ENCODE measurements around the gene TTYH3.
"Not testable (repeated sequence)": the region's sequence is repeated elsewhere in the genome, so short reads cannot be mapped to it uniquely, and the experiment has no call there.

The TTYH3 gene, protein sequence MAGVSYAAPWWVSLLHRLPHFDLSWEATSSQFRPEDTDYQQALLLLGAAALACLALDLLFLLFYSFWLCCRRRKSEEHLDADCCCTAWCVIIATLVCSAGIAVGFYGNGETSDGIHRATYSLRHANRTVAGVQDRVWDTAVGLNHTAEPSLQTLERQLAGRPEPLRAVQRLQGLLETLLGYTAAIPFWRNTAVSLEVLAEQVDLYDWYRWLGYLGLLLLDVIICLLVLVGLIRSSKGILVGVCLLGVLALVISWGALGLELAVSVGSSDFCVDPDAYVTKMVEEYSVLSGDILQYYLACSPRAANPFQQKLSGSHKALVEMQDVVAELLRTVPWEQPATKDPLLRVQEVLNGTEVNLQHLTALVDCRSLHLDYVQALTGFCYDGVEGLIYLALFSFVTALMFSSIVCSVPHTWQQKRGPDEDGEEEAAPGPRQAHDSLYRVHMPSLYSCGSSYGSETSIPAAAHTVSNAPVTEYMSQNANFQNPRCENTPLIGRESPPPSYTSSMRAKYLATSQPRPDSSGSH

DNA sequence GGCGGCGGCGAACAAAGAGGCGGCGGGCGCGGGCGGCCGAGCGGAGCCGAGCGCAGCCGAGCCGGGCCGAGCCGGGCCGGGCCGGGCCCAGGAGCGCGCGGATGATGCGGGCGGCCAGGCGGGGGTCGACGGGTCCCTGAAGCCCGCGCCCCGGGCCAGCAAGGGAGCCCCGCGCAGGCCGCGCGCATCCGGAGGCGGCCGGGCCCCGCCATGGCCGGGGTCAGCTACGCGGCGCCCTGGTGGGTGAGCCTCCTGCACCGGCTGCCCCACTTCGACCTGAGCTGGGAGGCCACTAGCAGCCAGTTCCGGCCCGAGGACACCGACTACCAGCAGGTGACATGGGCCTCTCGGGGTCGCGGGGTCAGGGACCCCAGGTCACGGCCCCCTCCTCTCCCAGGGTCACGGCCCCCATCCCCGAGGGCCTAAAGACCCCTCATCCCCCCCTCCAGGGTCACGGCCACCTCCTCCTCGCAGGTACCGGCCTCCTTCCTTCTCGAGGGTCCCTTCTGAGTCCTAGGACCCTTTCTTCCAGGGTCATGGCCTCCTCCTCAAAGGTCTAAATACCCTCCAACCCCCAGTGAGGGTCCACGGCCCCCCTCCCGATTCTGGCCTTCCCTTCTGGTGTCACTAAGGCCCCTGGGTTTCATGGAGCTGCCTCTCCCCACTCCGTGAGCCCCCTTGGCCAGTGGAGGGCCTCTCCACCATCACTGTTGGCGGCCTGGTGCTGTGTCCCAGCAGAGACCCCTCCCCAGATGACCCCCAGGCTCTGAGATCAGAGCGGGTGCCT lies at the start of gene TTYH3:
TSS of gene TTYH3 (plus strand) at position 41 of the 787 bp plus-strand sequence. CDS start at position 211, 170 bp downstream.
- peak; percentile 22 for DNase-seq

DNA sequence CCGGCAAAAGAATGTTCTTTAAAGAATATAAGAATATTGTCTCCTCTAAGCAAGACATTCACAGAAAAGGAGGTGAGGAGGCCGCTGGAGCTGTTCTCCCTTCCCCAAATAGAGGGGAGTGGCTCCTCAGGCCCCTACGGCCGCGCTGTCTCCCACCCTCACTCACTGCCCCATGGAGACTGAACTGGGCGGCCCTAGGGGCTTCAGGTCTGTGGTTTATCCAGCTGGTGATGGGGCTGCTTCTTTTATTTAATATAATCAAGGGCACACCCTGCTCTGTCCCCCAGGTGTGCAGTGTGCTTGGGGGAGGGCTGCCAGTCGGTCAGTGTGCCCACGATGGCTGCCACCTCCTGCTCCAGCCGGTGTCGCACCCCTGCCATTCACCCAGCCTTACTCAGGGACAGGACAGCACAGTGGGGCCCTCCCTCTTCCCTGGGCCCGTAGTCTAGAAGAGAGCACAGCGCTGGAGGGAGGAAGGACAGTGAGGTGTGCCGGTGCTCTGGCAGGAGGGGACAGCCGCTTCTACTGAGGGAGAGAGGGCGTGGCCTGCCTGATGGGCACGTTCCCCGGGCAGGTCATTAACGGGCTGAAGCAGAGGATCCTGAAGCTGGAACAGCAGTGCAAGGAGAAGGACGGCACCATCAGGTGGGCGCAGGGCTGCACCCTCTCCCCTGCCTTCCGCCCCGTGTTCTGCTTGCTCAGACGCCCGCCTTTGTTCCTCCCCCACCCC lies 49.6 kb upstream of the TTYH3 start:
- no peak for DNase-seq

DNA sequence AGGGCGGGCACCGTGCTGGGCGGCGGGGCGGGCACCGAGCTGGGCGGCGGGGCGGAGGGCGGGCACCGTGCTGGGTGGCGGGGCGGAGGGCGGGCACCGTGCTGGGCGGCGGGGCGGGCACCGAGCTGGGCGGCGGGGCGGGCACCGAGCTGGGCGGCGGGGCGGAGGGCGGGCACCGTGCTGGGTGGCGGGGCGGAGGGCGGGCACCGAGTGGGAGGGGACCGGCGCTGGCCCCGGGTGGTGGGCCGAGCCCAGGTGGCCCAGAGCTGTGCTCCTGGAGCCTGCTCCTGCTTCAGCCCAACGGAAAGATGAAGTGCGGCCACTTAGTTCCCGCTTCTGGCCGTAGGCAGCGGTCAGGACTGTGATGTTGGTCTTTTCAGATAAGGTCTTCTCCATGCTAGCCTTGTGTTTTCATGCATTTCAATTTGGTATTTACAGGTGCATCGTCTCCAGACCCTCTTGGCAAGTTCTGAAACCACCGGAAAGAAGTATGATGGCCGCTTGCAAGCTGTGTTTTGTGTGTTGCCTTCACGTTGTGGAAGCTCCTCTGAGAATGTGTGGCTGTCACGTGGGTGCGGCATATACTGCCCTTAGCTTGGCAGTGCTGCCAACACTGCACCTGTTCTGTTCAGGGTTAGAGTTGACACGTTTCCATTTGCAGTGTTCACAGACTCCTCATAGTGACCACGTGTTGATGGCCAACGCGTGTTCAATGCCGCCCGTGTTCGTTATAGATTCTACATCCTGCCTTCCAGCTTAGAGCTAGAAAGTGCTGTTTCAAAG lies 47.8 kb upstream of the TTYH3 start:
- DNase-seq, result no peak

DNA sequence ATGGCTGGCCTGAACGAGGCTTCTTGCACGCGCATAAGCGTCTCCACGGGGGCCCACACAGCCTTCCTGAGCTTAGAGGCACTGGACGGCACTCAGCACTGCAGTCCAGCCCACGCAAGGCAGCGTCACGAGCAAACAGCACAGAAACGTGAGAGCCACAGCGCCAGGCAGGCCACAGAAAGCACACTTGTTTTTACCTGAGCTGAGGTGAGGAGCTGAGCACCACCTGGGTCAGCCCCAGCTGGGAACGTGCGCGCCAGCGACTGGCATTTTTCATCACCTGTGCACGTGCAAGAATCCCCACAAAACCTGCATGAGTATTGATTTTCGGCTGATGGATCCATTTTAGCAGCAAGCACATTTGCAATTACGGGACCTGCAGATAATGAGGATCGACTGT lies 46.3 kb upstream of the TTYH3 start:
- DNase-seq, result no peak

DNA sequence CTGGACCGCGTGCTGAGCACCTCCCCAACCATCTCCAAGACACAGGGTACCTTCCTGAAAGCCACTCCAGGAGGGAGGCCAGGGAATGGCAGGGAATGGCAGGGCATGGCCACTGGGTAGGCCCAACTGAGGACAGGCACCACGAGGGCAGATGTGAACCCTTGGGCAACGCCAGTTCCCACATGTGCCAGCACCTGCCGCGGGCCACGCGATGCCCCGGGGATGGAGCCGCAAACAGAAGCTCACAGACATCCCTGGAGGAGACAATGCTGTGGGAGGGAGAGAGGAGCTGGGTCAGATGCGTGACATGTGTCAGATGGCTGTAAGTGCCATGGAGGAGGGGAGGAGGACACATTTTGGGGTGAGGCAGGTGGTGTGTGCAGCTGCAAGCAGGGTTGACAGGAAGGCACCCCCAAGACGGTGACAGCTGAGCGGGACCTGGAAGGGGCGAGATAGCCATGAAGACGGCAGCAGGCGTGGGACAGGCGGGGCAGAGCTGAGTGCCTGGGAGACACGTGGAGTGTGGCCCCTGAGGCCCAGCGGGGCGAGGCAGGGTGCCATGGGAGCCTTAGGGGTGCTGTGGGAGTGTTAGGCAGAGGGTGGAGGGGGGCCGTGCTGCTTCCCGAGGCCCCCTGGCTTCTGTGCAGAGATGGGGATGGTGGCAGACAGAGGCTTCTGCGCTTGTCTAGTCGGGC lies 45.3 kb upstream of the TTYH3 start:
- no peak for DNase-seq

DNA sequence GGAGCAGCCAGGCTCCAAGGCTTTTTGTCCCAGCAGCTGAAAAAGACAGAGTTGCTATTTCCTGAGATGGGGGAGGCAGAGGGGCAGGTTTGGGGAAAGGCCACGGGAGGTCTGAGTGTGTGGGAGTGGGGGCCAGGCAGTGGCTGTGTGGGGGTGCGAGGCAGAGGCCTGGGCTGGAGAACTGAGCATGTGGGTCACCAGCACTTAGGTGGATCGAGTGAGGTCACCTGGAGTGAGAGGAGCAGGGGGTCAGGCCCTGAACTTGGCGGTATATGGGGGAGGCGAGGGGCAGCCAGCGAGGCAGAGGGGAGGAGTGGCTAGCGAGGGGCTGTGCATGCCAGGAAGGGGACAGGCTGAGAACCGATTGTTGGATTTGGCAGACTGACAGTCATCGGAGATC lies 44.7 kb upstream of the TTYH3 start:
- no peak for DNase-seq

DNA sequence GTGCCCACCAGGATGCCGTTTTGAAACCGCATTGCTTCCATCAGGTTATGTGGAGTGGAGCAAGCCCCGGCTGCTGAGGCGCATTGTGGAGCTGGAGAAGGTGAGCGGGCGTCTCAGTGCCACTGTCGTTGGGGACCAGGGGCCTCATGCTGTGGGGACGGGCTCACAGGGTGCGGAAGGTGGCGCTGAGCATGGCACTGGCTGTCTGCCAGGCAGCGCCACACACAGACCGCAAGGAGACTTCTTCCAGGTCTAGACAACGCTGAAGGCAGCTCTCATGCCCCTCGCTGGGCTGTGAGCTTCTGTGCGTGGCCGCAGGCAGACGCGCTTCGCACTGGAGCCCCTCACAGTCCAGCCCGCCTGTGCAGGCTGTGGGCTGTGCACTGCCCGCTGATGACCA lies 44.0 kb upstream of the TTYH3 start:
- DNase-seq, result no peak

DNA sequence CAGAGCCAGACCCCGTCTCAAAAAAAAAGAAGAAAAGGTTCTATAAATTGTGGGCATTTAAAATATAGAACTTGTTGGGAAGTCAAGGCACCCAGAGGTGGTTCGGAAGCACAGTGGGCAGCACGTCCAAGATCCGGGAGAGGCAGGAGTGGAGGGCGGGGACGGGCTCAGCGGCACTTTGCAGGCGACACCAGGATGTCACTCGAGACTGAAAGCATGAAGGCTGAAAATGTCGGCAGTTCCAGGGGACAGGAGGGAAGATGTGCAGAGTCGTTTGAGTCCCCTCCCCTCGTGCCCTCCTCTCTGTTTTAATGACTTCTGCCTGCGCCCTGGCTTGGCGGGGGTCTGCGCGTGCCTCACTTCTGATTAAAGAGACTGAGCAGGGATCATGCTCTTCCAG lies 42.4 kb upstream of the TTYH3 start:
- no peak for DNase-seq

DNA sequence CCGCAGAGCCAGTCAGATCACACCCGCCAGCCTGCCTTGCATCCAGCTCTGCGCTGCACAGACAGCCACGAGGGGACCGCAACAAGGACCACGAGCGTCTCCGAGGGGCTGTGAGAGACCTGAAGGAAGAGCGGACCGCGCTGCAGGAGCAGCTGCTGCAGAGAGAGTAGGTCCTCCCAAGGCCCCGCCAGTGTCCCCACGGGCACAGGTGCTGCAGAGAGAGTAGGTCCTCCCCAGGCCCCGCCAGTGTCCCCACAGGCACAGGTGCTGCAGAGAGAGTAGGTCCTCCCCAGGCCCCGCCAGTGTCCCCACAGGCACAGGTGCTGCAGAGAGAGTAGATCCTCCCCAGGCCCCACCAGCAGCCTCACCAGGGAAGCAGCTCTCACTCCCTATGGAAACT lies 41.8 kb upstream of the TTYH3 start:
- not testable (repeated sequence) for DNase-seq

DNA sequence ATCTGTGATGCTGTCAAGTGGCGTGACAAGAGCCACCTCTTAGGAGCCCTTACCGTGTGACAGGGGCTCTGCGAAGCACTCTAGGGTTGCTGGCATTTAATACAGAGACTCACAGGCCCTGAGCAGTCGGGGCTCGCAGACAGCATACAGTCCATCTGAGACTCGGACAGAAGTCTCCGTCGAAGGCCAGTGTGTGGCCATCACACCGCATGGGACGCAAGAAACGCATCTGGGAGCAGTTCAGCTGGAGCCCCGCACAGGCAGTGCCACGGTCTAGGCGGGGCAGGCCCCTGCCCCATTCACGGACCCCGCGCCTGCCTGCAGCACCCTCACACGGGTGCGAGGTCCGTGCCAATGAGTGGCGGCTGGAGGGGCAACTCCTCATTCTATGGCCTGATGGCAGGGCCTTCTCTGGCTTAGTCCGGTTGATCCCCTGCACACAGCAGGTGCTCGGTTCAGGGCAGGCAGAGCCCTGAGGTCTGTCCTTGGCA lies 39.4 kb upstream of the TTYH3 start:
- no peak for DNase-seq

DNA sequence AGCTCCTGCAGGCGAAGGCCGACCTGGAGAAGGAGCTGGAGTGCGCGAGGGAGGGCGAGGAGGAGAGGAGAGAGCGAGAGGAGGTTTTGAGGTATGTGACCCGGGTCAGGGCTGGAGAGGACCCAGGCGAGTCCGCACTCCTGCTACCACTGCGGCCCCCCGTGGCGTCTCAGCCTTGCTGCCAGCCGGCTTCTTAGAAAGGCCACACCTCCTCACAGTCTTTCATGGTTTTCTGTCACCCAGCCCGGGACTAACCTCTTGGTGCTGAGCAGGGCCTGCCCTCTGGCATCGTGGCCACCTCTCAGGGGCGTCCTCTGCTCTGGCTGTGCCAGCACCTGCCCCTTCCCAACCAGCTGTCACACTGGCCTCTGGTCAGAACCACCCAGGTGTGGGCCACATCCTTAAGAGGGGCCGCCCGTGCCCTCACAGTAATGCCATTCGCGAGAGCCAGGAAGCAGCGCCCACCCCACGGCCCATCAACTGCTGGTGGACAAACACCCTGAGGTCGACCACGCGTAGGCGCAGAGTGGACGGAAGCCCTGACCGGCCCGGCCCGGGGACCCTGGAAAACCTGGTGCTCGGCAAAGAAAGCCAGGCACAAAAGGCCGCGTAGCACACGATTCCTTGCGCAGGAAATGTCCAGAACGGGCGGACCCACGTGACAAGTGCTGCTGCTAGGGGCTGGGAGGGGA lies 38.6 kb upstream of the TTYH3 start:
- DNase-seq, result no peak

DNA sequence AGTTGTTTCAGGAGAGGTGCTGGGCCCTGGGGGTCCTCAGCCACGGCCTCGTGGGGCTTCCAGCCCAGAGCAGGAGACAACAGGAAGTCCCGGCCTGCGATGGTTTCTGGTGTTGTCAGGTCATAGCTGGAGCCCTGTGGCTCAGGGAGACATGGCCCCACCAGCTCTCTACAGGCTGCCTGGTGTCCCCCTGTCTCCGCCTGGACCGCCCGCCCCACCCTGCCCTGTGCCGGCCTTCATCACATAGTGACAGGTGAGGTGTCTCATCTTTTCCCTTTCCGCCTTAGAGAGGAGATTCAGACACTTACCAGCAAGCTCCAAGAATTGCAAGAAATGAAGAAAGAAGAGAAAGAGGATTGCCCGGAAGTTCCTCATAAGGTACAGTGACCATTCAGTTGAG lies 37.2 kb upstream of the TTYH3 start:
- DNase-seq, result no peak

DNA sequence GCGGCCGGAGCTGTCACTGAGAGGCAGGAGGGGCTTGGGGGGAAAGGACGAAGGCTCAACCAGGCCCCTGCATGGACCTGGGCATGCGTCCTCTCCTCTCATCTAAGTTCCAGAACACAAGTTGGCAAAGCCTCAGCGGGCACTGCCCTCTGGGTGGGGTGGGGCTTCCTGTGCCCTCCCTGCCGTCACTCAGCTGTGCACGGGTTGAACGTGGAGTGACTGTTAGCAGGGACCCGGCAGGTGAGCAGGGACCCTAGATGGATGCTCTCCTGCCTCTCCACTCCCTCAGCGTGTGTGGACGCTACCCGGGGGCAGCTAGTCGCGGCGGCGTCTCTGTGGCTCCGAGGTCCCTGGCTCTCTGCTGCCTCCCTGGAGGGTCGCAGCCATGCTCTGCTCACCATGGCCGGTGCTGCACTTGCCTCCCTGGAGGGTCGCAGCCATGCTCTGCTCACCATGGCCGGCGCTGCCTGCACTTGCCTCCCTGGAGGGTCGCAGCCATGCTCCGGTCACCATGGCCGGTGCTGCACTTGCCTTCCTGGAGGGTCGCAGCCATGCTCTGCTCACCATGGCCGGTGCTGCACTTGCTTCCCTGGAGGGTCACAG lies 36.4 kb upstream of the TTYH3 start:
- no peak for DNase-seq

DNA sequence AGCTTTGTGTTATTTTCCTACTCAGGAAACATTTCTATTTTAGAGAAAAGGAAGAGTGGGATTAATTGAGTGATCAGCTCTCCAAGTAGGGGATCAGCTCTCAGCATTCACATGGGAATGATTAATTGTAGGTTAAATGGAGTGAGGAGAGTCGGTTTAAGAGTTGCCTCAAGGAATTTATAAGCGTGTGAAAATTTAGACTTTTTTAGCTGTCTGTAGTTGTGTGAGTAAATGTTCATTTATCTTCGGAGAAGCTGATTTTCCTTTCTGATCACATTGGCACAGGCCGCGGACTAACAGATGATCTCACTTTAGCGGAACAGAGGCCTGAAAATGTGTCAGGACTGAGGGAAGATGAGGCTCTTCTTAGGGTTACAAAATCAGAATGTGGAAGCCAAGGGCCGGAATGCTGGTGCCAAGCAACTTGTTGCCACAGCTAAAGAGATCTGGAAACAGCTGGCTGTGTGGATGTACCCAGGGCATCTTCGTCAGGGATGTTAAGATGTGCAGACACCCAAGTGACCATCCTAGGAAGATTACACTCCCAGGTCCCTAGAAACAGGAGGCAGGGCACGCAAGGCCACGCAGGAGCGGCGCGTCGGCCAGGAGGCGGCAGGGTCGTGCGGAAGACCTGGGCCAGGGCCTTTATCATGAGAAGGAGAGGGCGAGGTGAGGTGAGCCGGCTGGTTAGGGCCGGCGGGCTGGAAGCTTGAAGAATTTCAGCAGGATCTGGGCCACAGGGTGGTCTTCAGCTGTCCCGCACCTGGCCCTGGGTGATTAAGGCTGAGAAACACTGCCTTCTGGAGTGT lies 35.1 kb upstream of the TTYH3 start:
- DNase-seq, result no peak

DNA sequence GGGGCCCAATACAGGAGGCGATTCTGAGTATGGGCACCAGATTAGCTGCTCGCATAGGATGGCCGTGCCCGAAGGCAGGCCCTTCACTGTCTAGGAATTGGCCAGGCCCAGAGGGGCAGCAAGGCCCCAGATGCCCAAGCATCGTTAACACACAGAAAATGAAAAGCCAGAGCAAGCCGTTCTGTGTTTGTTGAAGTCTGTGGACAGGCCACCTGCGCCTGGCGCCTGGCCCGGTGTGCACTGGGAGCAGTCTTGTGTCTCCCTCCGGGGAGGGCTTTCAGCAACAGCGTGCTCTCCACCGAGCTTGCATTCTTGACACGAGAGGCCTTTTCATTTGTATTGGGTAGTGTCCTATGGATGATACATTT lies 34.5 kb upstream of the TTYH3 start:
- DNase-seq, result no peak

DNA sequence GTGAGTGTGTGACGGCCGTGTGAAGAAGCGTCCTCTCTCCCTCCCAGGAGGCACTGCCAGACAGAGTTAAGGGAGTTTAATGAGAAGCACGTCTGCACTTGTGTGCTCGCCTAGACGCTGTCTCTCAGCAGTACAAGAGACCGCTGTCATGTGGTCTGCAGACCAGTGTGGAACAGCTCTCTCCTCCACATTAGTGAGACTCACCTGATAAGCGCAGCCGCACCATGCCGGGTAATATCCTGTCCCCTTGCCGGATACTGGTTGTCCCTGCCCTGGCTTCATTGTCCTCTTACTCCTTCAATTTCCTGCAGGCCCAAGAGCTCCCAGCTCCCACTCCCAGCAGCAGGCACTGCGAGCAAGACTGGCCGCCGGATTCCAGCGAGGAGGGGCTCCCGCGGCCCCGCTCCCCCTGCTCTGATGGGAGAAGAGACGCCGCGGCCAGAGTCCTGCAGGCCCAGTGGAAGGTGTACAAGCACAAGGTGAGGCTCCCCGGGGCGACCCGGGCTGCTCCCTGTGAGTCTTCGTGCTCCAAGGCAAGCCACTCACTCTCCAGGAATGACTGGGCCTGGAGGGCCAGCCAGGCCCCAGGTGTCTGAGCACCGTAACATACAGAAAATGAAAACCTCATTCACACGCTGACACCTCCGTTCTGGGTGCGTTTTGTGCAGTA lies 33.5 kb upstream of the TTYH3 start:
- no peak for DNase-seq

DNA sequence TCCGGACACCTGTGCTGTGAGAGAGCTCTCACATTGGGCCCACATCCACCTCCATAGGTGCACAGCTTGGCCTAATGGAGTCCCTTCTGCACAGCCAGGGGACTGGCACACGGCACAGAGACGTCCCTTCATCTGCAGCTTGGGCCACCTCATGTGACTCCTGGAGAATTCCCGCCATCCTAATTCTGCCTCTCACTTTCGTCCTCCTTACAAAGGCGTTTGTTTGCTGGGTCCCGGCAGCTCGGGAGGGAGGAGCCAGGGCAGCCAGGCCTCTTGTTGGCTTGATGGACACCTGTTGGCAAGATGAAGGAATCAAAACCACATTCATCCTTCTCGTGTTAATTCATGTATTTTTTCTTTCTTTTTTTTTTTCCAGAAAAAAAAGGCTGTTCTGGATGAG lies 30.7 kb upstream of the TTYH3 start:
- no peak for DNase-seq

DNA sequence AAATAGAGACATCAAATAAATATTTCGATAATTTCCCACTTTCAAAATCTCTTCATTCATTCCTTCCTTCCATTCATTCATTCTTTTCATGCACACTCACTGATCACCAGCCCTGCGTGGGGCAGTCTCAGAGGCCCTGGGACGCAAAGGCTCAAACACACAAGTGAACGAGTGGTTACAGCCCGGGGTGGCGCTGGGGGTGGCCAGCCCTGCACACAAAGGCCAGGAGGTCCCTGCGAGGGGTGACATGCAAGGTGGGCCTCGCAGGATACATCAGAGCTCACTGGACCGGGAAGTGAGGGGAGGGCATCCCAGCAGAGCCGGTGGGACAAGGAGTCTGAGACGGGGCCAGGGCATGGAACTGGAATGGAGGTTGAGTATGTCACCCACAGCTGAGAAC lies 29.9 kb upstream of the TTYH3 start:
- no peak for DNase-seq

DNA sequence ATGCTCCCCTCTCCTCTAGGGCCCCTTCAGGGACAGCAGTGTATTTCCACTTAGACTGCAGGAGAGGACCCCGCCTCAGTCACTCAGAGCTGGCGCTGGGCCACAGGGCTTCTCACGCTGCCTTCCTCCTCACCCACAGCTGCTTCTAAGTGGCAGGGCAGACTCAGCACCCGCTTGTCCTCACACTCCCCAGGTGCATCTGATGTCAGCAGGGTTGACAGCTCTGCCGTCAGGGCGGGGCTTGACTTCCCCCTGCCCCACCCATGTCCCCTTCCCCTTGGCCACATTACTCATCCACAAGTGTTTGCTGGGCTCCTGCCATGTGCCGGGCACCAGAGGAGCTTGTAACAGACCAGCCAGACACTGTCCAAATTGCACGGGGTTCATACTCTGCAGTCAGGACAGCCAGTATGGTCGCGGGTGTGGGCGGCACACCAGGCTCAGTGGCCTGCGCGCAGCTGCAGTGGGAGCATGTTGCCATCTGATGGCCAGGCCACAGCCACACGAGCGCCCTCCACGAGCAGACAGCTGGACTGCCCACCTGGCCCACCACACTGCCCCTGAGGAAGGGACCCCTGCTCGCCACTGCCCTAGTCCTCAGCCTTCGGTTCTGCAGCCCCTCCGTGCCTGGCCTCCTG lies 29.3 kb upstream of the TTYH3 start:
- DNase-seq, result no peak

All from CD4-positive, alpha-beta T cell treated with Interleukin-17A for 4 hours (primary cell).